Eye (tissue), 1 donor: ENCODE results near the gene PON3.
"Not testable (repeated sequence)": the region's sequence is repeated elsewhere in the genome, so short reads cannot be mapped to it uniquely, and the experiment has no call there.

Experiments used
- DNase-seq: peaks from one replicate; pipeline ENCODE4 v3.0.0-alpha.2; 2015

PON3 gene

GRCh38 chr7:95411036-95411435, 14.9 kb upstream of the PON3 start:
- DNase-seq, result no peak

- DNase-seq, result no peak
Observed at GRCh38 chr7:95407751-95408150, 11.6 kb upstream of the PON3 start.

- DNase-seq, result no peak
Observed at GRCh38 chr7:95405800-95406199, 9.6 kb upstream of the PON3 start.

GRCh38 chr7:95405208-95405607, 9.0 kb upstream of the PON3 start:
- no peak for DNase-seq

GRCh38 chr7:95404316-95404865, 8.2 kb upstream of the PON3 start:
- peak; percentile 23 for DNase-seq

GRCh38 chr7:95398155-95398940, 2.2 kb upstream of the PON3 start:
- no peak for DNase-seq

- no peak for DNase-seq
Observed at GRCh38 chr7:95397381-95397780, 1.2 kb upstream of the PON3 start.

GRCh38 chr7:95395755-95396135, 430 bp downstream of the PON3 start:
- no peak for DNase-seq

- DNase-seq, result no peak
Observed at GRCh38 chr7:95394370-95394769, 1.8 kb downstream of the PON3 start.

- no peak for DNase-seq
Observed at GRCh38 chr7:95391761-95392160, 4.4 kb downstream of the PON3 start.

- no peak for DNase-seq
Observed at GRCh38 chr7:95389516-95389915, 6.7 kb downstream of the PON3 start.

- not testable (repeated sequence) for DNase-seq
Observed at GRCh38 chr7:95379457-95379856, 16.7 kb downstream of the PON3 start.

GRCh38 chr7:95376632-95377400, 19.4 kb downstream of the PON3 start:
- no peak for DNase-seq

- no peak for DNase-seq
Observed at GRCh38 chr7:95375591-95376257, 20.5 kb downstream of the PON3 start.

GRCh38 chr7:95373323-95373722, 22.9 kb downstream of the PON3 start:
- DNase-seq, result no peak

GRCh38 chr7:95368235-95368634, 27.9 kb downstream of the PON3 start:
- no peak for DNase-seq

GRCh38 chr7:95367606-95368005, 28.6 kb downstream of the PON3 start:
- no peak for DNase-seq

- DNase-seq, result no peak
Observed at GRCh38 chr7:95365151-95365550, 31.0 kb downstream of the PON3 start.

- DNase-seq, result no peak
Observed at GRCh38 chr7:95357623-95358022, 38.6 kb downstream of the PON3 start.

GRCh38 chr7:95342642-95343307, 53.4 kb downstream of the PON3 start:
- no peak for DNase-seq

- DNase-seq, result no peak
Observed at GRCh38 chr7:95342029-95342428, 54.1 kb downstream of the PON3 start.

- no peak for DNase-seq
Observed at GRCh38 chr7:95340491-95340890, 55.7 kb downstream of the PON3 start.

GRCh38 chr7:95338832-95339231, 57.3 kb downstream of the PON3 start:
- DNase-seq, result no peak
